Heart right ventricle (tissue), 16 donors: ENCODE results near the gene GRID1. TPM values are rescaled to one million over a fixed set of nuclear protein-coding genes. Genes with fewer than 3 reads are reported as not detected.
"Not testable (repeated sequence)": the region's sequence is repeated elsewhere in the genome, so short reads cannot be mapped to it uniquely, and the experiment has no call there.

ENCODE experiments used
- ATAC-seq, 8 donors: fragments of 200-7000 bp; cut with Tn5 transposase; one replicate each; pipeline ENCODE4 v1.9.1; 2020; ENCODE audit warnings: mild to moderate bottlenecking in 8 of 8, moderate library complexity in 8 of 8, moderate number of reproducible peaks in 1 of 8
- DNase-seq, 2 donors: peaks; one replicate each; pipeline ENCODE4 v3.0.0-alpha.2; 2020
- H3K27ac ChIP-seq, 10 donors: fragments of 200-600 bp; sonication (generic) in 2 of 10; one replicate each; pipeline versions ENCODE4 v1.5.0 to v1.8.0; 2020 to 2022; ENCODE audit warnings: mild to moderate bottlenecking in 3 of 10
- H3K27me3 ChIP-seq, 7 donors: fragments of 200-600 bp; one replicate each; pipeline ENCODE4 v1.8.0; 2021 to 2022; ENCODE audit warnings: mild to moderate bottlenecking in 2 of 7
- H3K36me3 ChIP-seq, 9 donors: fragments of 200-600 bp; sonication (generic) in 1 of 9; one replicate each; pipeline versions ENCODE4 v1.5.0 to v1.8.0; 2020 to 2022; ENCODE audit warnings: mild to moderate bottlenecking in 2 of 9
- H3K4me1 ChIP-seq, 9 donors: fragments of 200-600 bp; sonication (generic) in 1 of 9; one replicate each; pipeline versions ENCODE4 v1.5.0 to v1.8.0; 2020 to 2022; ENCODE audit warnings: mild to moderate bottlenecking in 4 of 9
- H3K4me3 ChIP-seq, 10 donors: fragments of 200-600 bp; sonication (generic) in 2 of 10; one replicate each; pipeline versions ENCODE4 v1.5.0 to v1.8.0; 2020 to 2022; ENCODE audit warnings: mild to moderate bottlenecking in 7 of 10, moderate library complexity in 2 of 10
- H3K9me3 ChIP-seq, 11 donors: fragments of 200-600 bp in 10 of 11; sonication (generic) in 2 of 11; one replicate each; pipeline versions ENCODE4 v1.5.0 to v1.8.0; 2013 to 2022; ENCODE audit warnings: mild to moderate bottlenecking in 2 of 11, control low read depth in 1 of 11, moderate library complexity in 1 of 11
- WGBS, 2 donors: extraction: QIAGEN DNeasy Blood & Tissue Kit; methylation state at CpG; one replicate each; pipeline ENCODE4 v1.1.7; 2013; ENCODE audit warnings: inconsistent platforms in 1 of 2; 5-methylcytosine and 5-hydroxymethylcytosine counted together
- intact Hi-C, 10 donors: fragments of 100-400 bp; cut with DNase I; formaldehyde crosslinking; loops; one replicate each; pipeline versions ENCODE4 v1.11.1 to v1.14.2; 2022
- polyA plus RNA-seq, 2 donors: library from polyadenylated mRNA; stranded (reverse); fragments of 200-250 nt; gene quantifications; one replicate each; pipeline ENCODE4 v1.2.3, GENCODE V29; 2013
- total RNA-seq, 10 donors: library from RNA; stranded (reverse); fragmentation: NEBNext Ultra II Directional in 3 of 10; extraction: Animal tissue kit (Norgen Biotek cat#: 25700) in 3 of 10; gene quantifications; one replicate each; pipeline versions ENCODE4 v1.2.1 to v1.2.4, GENCODE V29; 2021 to 2023
- TF ChIP-seq, protein P1 (sequence below), 9 donors: fragments of 200-600 bp; sonication (generic) in 2 of 9; IDR thresholded peaks; one replicate each; pipeline versions ENCODE4 v1.5.0 to v1.8.0; 2021 to 2022; ENCODE audit warnings: antibody characterized with exemption in 9 of 9, mild to moderate bottlenecking in 5 of 9, moderate library complexity in 1 of 9
- donor health status: Arrhythmogenic right ventricular cardiomyopathy.
- donor health status: ischemic (EF 13 %, LVEDD 7.1; RV severe dilation, severe dysfunction).
- donor health status: healthy with polysubstance abuse.
- donor health status: DM: no; HTN: yes; CAD: no.
- donor health status: DM: no; HTN: no; CAD: no.
- donor health status: ischemic (EF 25% LVEDD 6.9; RV normal size, moderate dysfunction).
- donor health status: ischemic (EF 25% LVEDD 5.7; RV mildly dilated, moderate dysfunction).
- donor health status: healthy.
- donor health status: DM: yes; HTN: yes; CAD: no.
- donor health status: Ischemic cardiomyopathy.
- donor health status: ischemic (EF 35%, LVEDD 5.7; RV mildly dilated, moderate dysfunction).
- donor health status: nonischemic (EF 11% LVEDD 7.7; RV severe dilation, severe dysfunction).
- donor health status: DM: yes; HTN: yes; CAD: no.
- donor health status: PGD.
- donor health status: ischemic (EF 29% LVEDD 5.4; RV normal size, mild dysfunction).
- donor health status: nonischemic (EF 23%, LVEDD 6.1; RV moderate dilation, normal function).

The GRID1 gene
- total and polyA plus RNA-seq, 12 donors, result 0.44 to 3.4 (median 1.5) TPM

DNA sequence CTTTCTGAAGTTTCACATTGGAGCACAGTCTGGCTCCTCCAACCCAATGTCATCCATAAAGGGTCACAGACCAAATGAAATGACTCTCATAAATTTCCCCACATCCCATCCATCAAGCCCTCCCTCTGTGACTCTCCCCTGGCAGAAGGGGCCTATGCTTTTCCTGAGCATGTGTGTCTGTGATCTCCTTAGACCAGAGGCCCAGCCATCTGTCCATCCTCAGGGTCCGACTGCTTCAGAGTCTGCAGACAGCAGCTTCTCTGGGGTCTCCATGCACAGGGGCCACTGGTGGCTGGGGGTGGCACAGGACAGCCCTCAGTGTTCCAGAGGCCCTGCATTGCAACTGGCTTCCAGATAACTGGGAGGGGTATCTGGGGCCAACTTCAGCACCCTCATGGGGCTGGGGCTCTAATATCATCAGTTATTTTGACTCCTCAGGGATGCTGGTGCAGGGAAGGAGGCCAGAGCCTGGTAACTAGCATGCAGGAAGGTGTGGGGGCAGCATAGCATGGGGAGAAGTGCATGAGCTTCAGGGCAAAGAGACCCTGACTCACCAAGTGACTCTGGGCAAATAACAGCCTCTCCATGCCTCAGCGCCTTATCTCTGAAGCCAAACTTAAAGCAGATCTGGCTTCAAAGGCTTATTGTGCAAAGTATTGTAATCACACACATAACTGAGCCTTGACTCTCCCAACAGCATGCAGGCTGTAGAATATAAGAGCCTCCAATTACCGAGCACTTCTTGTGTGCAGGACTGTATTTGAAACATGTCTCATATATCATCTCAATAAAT is 266.9 kb downstream of the GRID1 start:
- ATAC-seq (no peak), DNase-seq (no peak)
- no peak overlapping the region for H3K27ac ChIP-seq
- WGBS, 2 donors, result 83% methylated on average over 3 of the region's 3 CpGs
- H3K9me3 ChIP-seq, result peaks cover 0 to 2% (median 0%) of the 10 kb centered on the region in 11 donors
- TF ChIP-seq, protein P1, sequence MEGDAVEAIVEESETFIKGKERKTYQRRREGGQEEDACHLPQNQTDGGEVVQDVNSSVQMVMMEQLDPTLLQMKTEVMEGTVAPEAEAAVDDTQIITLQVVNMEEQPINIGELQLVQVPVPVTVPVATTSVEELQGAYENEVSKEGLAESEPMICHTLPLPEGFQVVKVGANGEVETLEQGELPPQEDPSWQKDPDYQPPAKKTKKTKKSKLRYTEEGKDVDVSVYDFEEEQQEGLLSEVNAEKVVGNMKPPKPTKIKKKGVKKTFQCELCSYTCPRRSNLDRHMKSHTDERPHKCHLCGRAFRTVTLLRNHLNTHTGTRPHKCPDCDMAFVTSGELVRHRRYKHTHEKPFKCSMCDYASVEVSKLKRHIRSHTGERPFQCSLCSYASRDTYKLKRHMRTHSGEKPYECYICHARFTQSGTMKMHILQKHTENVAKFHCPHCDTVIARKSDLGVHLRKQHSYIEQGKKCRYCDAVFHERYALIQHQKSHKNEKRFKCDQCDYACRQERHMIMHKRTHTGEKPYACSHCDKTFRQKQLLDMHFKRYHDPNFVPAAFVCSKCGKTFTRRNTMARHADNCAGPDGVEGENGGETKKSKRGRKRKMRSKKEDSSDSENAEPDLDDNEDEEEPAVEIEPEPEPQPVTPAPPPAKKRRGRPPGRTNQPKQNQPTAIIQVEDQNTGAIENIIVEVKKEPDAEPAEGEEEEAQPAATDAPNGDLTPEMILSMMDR (IDR thresholded peaks at IDR 0.05), result no peak
- H3K36me3 ChIP-seq, result no peaks in the 10 kb centered on the region
- H3K4me3 ChIP-seq, result no peak overlapping the region
- H3K4me1 ChIP-seq, result no peaks in the 10 kb centered on the region
- H3K27me3 ChIP-seq, result no peaks in the 10 kb centered on the region
- intact Hi-C loops, result loop anchor here in 4 of 10 donors (10.0 kb wide), 3 partner anchors 255 to 275 kb away; partner anchors contain the start of gene GRID1 (in 2 of the 4)

DNA sequence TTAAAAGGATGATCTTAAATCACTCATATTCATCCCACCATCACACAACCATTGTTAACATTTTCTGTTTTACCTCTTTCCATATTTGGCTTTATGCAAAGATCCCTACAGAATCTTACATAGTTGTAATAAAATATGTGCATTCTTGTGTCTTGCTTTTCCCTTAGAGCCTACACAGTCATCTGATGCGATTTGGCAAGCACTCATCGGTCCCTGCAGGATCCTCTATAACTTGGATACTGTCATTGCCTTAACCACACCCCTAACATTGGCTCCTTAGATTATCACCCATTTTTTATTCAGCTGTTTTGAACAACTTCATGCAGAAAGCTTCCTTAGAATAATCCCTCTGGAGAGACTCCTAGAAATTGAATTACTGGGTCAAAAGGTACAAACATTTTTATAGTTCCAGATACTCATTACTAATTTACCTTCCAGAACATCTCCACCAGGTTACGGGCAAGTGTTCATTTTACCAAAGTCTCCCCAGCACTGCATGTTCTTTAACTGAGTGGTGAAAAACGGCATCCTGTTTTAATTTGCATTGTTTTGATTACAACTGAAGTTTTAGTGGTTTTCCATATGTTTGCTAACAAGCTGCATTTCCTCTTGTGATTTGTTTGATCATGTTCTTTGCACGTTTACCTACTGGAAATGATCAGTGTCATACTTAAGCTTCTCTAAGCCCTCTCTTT is 268.3 kb downstream of the GRID1 start:
- Histone ChIP-seq H3K4me3 (no peak overlapping the region), H3K27me3 (no peaks in the 10 kb centered on the region), H3K9me3 (peaks cover 0 to 10% (median 0%) of the 10 kb centered on the region in 11 donors), H3K27ac (no peak overlapping the region), H3K4me1 (no peaks in the 10 kb centered on the region), H3K36me3 (no peaks in the 10 kb centered on the region)
- intact Hi-C loops, result no loop called here
- DNase-seq (no peak), ATAC-seq (no peak)
- WGBS, 2 donors, result 54 to 60% methylated on average over 5 of the region's 5 CpGs
- TF ChIP-seq, protein P1 (IDR thresholded peaks at IDR 0.05), result no peak

DNA sequence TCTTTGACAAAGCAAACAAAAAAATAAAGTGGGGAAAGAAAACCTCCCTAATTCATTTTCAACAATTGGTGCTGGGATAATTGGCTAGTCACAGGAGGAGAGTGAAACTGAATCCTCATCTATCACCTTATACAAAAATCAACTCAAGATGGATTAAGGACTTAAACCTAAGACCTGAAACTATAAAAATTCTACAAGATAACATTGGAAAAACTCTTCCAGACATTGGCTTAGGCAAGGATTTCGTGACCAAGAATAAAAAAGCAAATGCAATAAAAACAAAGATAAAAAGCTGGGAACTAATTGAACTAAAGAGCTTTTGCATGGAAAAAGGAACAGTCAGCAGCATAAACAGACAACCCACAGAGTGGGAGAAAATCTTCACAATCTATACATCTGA is 271.5 kb downstream of the GRID1 start:
- H3K36me3 ChIP-seq, H3K9me3 ChIP-seq, H3K27ac ChIP-seq, intact Hi-C loops, H3K27me3 ChIP-seq, H3K4me1 ChIP-seq, ATAC-seq, H3K4me3 ChIP-seq, DNase-seq: not testable (repeated sequence)
- WGBS, 2 donors, result 59 to 85% methylated on average over 1 of the region's 1 CpG

DNA sequence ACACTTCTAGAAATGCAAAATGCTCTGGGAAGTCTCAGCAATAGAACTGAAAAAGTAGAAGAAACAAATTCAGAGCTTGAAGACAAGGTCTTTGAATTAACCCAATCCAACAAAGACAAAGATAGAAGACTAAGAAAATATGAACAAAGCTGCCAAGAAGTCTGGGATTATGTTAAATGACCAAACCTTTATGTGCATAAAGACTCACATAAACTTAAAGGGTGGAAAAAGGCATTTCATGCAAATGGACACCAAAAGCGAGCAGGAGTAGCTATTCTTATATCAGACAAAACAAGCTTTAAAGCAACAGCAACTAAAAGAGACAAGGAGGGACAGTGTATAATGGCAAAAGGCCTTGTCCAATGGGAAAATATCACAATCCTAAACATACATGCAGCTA is 274.3 kb downstream of the GRID1 start:
- DNase-seq, intact Hi-C loops, H3K9me3 ChIP-seq, H3K27me3 ChIP-seq, H3K27ac ChIP-seq, H3K36me3 ChIP-seq, H3K4me3 ChIP-seq, H3K4me1 ChIP-seq, ATAC-seq: not testable (repeated sequence)
- WGBS, 2 donors, result 92 to 94% methylated on average over 1 of the region's 1 CpG

DNA sequence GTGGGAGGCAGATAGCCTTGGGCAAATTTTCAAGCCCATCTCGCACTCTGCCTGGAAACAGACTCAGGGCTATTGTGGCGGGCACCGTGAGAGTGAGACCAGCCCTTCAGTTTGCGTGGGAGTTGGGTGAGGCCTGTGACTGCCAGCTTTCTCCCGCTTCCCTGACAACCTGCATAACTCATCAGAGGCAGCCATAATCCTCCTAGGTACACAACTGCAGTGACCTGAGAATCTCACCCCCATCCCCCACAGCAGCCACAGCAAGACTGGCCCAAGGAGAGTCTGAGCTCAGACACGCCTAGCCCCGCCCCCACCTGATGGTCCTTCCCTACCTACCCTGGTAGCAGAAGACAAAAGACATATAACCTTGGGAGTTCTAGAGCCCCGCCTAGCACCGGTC is 275.4 kb downstream of the GRID1 start:
- H3K27ac ChIP-seq, result no peak overlapping the region
- DNase-seq (no peak), ATAC-seq (no peak)
- H3K27me3 ChIP-seq, result peaks cover 0 to 9% (median 0%) of the 10 kb centered on the region in 7 donors
- TF ChIP-seq, protein P1 (IDR thresholded peaks at IDR 0.05), result no peak
- no peaks in the 10 kb centered on the region for H3K4me1 ChIP-seq
- H3K9me3 ChIP-seq, result peaks cover 0 to 10% (median 0%) of the 10 kb centered on the region in 11 donors
- H3K4me3 ChIP-seq, result no peak overlapping the region
- intact Hi-C loops, result no loop called here
- H3K36me3 ChIP-seq, result no peaks in the 10 kb centered on the region
- 76 to 77% methylated on average over 9 of the region's 9 CpGs for WGBS, 2 donors
